Peyer's patch (tissue), 4 donors: ENCODE data around the gene FARS2. TPM values are rescaled to one million over a fixed set of nuclear protein-coding genes. Genes with fewer than 3 reads are reported as not detected.

Experiments
- DNase-seq, 3 donors: peaks; one replicate each; pipeline ENCODE4 v3.0.0-alpha.2; 2017 to 2019
- H3K27ac ChIP-seq, 4 donors: fragments of 200-600 bp; sonication (generic); one replicate each; pipeline ENCODE4 v1.5.1; 2016 to 2019
- H3K27me3 ChIP-seq, 2 donors: fragments of 200-600 bp; sonication (generic); one replicate each; pipeline ENCODE4 v1.5.1; 2019
- H3K36me3 ChIP-seq, 3 donors: fragments of 200-600 bp; sonication (generic); one replicate each; pipeline ENCODE4 v1.5.1; 2016 to 2019
- H3K4me1 ChIP-seq, 4 donors: fragments of 200-600 bp; sonication (generic); one replicate each; pipeline ENCODE4 v1.5.1; 2016 to 2019
- H3K4me3 ChIP-seq, 4 donors: fragments of 200-600 bp; sonication (generic); 1 replicate in 3 of 4; 2 replicates in 1 of 4; pipeline ENCODE4 v1.5.1; 2016 to 2019; ENCODE audit warnings: mild to moderate bottlenecking in 1 of 4
- H3K9me3 ChIP-seq, 4 donors: fragments of 200-600 bp; sonication (generic); one replicate each; pipeline ENCODE4 v1.5.1; 2016 to 2019; ENCODE audit warnings: mild to moderate bottlenecking in 1 of 4
- POLR2A ChIP-seq, 2 donors: fragments of 450-650 bp; IDR thresholded peaks; one replicate each; pipeline ENCODE4 v1.5.1; 2017; ENCODE audit warnings: antibody characterized with exemption in 2 of 2, mild to moderate bottlenecking in 2 of 2, moderate library complexity in 2 of 2
- total RNA-seq, 4 donors: library from RNA; depleted of rRNA; stranded (reverse); fragments of >200 nt; gene quantifications; one replicate each; pipeline ENCODE4 v1.1.0, GENCODE V29; 2016
- TF ChIP-seq, protein P1 (sequence below), 6 experiments: fragments of 450-650 bp in 4 of 6; fragments of 200-600 bp in 2 of 6; sonication (generic) in 1 of 6; IDR thresholded peaks; one replicate each; pipeline ENCODE4 v1.5.1; 2017 to 2019; ENCODE audit warnings: antibody characterized with exemption in 6 of 6, mild to moderate bottlenecking in 3 of 6, moderate library complexity in 1 of 6

The FARS2 gene
- total RNA-seq, 4 donors from 2014 or later = 9.5 to 42.1 (median 17.1) TPM

DNA sequence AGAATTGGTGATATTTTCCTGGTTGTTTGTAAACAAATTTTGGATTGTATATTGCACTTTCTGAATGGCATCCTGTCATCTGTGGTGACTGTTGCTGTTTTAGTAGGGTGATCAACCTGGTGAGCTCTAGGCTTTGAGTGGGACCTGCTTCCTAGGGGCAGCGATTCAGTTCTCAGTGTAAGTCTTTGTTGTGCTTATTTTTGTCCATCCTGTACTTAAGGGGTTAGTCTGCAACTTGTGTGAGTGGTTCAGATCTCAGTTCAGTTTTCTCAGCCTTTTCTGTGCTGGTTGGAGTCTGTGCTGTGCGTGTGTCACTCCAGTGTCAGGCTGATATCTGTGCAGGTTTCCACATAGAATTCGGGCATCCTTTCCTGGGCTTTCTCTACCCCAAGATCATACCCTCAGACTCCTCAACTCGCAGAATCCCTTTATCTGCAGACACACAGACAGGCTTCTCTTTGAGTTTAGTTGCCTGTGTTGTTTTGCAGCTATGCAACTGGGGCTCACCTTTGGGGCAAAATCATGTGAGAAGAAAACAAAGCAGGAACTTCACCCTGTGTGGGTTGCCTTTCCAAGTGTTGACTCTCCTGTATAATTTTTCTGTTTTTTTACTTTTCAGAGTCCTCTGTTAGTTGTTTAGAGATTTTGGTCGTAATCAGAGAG, 177.7 kb downstream of the FARS2 start:
- H3K9me3 ChIP-seq = no peaks in the 10 kb centered on the region
- no peak overlapping the region for H3K27ac ChIP-seq
- TF ChIP-seq, protein P1, sequence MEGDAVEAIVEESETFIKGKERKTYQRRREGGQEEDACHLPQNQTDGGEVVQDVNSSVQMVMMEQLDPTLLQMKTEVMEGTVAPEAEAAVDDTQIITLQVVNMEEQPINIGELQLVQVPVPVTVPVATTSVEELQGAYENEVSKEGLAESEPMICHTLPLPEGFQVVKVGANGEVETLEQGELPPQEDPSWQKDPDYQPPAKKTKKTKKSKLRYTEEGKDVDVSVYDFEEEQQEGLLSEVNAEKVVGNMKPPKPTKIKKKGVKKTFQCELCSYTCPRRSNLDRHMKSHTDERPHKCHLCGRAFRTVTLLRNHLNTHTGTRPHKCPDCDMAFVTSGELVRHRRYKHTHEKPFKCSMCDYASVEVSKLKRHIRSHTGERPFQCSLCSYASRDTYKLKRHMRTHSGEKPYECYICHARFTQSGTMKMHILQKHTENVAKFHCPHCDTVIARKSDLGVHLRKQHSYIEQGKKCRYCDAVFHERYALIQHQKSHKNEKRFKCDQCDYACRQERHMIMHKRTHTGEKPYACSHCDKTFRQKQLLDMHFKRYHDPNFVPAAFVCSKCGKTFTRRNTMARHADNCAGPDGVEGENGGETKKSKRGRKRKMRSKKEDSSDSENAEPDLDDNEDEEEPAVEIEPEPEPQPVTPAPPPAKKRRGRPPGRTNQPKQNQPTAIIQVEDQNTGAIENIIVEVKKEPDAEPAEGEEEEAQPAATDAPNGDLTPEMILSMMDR (IDR thresholded peaks at IDR 0.05) = no peak
- TF ChIP-seq POLR2A (IDR thresholded peaks at IDR 0.05) = no peak
- no peak overlapping the region for H3K4me3 ChIP-seq
- no peaks in the 10 kb centered on the region for H3K27me3 ChIP-seq
- DNase-seq = no peak
- H3K4me1 ChIP-seq = no peaks in the 10 kb centered on the region
- no peaks in the 10 kb centered on the region for H3K36me3 ChIP-seq

DNA sequence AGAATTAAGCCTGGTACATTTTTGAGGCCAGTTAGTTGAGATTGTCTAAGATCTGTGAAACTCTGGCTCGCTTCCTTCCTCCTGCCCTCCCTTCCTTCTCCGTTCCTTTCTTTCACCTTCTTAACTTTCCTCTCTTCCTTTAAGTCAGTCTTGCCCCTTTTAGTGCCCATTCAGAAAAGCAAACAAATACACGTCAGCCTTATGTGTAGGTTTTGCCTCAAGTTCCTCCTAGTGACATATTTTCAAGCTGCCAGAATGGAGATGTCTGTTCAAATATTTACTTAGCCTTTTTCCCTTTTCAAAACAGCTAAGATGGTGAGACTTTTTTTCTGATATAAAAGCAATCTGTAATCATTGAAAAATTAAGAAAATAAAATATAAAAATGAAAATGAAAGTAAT, 178.4 kb downstream of the FARS2 start:
- H3K4me1 ChIP-seq = no peaks in the 10 kb centered on the region
- no peaks in the 10 kb centered on the region for H3K9me3 ChIP-seq
- H3K4me3 ChIP-seq = no peak overlapping the region
- H3K27me3 ChIP-seq = no peaks in the 10 kb centered on the region
- TF ChIP-seq POLR2A (IDR thresholded peaks at IDR 0.05) = no peak
- DNase-seq = no peak
- no peak overlapping the region for H3K27ac ChIP-seq
- H3K36me3 ChIP-seq = no peaks in the 10 kb centered on the region

DNA sequence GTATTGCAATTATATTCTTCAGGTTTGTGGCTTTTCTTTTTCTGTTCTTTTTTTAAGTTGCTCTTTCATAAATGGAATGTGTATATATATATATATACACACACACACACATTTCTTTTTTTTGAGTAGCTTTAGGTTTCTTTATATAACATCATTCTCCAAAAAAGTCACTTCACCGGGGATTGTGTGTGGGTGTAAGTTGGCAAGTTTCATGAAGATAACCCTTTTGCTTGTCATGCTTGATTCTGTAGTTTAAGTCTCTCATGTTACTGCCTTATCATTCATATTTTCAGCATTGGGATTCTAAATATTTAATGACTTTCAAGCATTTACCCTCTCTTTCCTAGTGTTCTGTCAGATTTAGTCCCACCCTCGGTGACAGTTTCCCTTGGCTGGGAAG, 181.0 kb downstream of the FARS2 start:
- no peak for TF ChIP-seq POLR2A (IDR thresholded peaks at IDR 0.05)
- TF ChIP-seq, protein P1 (IDR thresholded peaks at IDR 0.05) = no peak
- Histone ChIP-seq H3K9me3 (no peaks in the 10 kb centered on the region), H3K27ac (no peak overlapping the region), H3K27me3 (no peaks in the 10 kb centered on the region), H3K4me3 (no peak overlapping the region), H3K4me1 (no peaks in the 10 kb centered on the region), H3K36me3 (no peaks in the 10 kb centered on the region)
- no peak for DNase-seq

DNA sequence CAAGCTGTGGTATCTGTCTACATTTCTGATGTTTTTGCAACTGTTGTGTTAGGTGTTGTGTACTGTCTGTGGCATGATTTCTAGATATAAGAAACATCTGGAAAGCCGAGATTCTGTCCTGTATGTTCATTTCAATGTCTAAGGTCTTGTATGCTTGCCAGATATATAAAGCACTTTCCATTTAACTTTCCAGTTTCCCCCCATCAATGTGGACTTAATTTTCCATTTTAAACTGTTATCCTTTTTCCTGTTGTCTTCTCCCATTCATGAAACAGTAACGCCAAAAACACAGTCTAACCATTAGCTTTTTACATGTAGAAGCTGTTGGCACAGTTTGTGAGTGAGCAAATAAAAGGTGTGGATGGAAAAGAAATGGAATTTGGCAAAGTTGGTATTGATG, 181.6 kb downstream of the FARS2 start:
- Histone ChIP-seq H3K4me3 (no peak overlapping the region), H3K27me3 (no peaks in the 10 kb centered on the region), H3K36me3 (no peaks in the 10 kb centered on the region), H3K4me1 (no peaks in the 10 kb centered on the region), H3K27ac (no peak overlapping the region), H3K9me3 (no peaks in the 10 kb centered on the region)
- TF ChIP-seq, protein P1 (IDR thresholded peaks at IDR 0.05) = no peak
- TF ChIP-seq POLR2A (IDR thresholded peaks at IDR 0.05) = no peak
- no peak for DNase-seq

DNA sequence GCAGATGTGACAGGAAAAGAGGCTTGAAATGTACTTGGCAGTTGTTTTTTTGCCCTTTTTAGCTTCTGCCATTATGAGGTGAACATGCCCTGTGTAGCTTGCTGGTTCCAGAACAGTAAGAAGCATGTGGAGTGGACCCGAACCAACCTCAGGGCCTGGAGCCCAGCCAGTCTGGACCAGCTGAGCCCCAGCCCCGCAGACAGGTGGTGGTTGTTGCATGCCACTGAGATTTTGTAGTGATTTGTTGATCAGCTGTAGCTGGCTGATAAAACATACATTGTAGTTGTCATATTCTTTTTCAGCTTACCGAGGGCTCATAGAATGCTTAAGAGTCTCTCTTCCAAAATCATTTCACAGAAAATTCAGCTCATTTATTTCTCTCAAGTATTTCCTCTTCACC, 182.2 kb downstream of the FARS2 start:
- Histone ChIP-seq H3K4me1 (no peaks in the 10 kb centered on the region), H3K27ac (no peak overlapping the region), H3K9me3 (no peaks in the 10 kb centered on the region), H3K36me3 (no peaks in the 10 kb centered on the region), H3K4me3 (no peak overlapping the region), H3K27me3 (no peaks in the 10 kb centered on the region)
- no peak for TF ChIP-seq POLR2A (IDR thresholded peaks at IDR 0.05)
- TF ChIP-seq, protein P1 (IDR thresholded peaks at IDR 0.05) = no peak
- no peak for DNase-seq

DNA sequence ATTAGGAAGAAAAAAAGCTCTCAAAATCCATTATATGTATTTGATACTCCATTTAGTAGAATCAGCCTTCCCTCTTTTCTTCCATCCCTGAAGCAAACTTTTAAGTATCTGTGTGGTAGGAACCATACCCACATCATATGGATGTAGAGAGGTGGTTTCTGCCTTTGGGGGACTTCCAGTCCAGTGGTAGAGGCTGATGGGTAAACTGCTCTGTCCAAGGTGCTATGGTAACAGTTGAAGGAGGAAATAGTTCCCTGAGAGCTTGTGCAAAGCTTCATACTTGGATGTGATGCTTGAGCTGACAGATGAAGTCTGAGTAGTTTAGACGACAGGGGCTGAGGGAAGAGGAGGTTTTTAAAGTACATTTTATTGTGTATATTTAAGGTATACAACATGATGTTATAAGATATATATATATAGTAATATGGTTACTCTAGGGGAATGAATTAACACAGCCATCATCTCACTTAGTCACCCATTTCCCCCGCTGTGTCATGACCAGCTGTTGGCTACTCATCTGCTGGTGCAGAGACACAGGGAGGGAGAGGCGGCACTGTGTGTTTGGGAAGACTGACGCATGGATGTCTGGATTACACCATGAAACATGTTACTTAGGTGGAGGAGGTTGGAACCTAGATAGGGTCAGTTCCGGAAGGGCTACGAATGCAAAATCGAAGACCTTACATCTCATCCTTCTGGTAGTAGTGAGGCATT, 185.2 kb downstream of the FARS2 start:
- Histone ChIP-seq H3K4me1 (no peaks in the 10 kb centered on the region), H3K36me3 (no peaks in the 10 kb centered on the region), H3K27ac (no peak overlapping the region), H3K9me3 (no peaks in the 10 kb centered on the region), H3K4me3 (no peak overlapping the region), H3K27me3 (no peaks in the 10 kb centered on the region)
- TF ChIP-seq, protein P1 (IDR thresholded peaks at IDR 0.05) = no peak
- TF ChIP-seq POLR2A (IDR thresholded peaks at IDR 0.05) = no peak
- DNase-seq = no peak
